NB4 (cell line): ENCODE results near the gene TPM4.

ENCODE experiments used
- CTCF ChIP-seq: IDR thresholded peaks from one replicate; pipeline ENCODE4 v1.5.1; 2012; ENCODE audit warnings: low read depth, low read length
- POLR2A ChIP-seq: IDR thresholded peaks from 2 replicates; pipeline ENCODE4 v1.6.1; 2011; ENCODE audit warnings: mild to moderate bottlenecking; ENCODE audit not compliant: insufficient read length; ENCODE audit errors: extremely low read depth

- TF ChIP-seq CTCF (no peak), POLR2A (no peak)
Observed at GRCh38 chr19:16048583-16048982, 27.7 kb upstream of the TPM4 start.
